PC-9 (cell line): Measurements from ENCODE around the gene BLM.

Source experiments
- CTCF ChIP-seq: fragments of 200-600 bp; sonication (generic); conservative IDR thresholded peaks from 2 replicates; pipeline ENCODE4 v1.6.1; 2017; ENCODE audit warnings: mixed run types, antibody characterized with exemption, mild to moderate bottlenecking, moderate library complexity
- EZH2 ChIP-seq: fragments of 200-600 bp; sonication (generic); IDR thresholded peaks from 2 replicates; pipeline ENCODE4 v1.8.0; 2017; ENCODE audit warnings: antibody characterized with exemption, low read depth

- TF ChIP-seq CTCF (no peak), EZH2 (no peak)
These were observed 33.0 kb downstream of the BLM start for GRCh38 chr15:90750186-90750585.
